Kidney epithelial cell (primary cell): ENCODE results near the gene GPR153. TPM values are rescaled to one million over a fixed set of nuclear protein-coding genes. Genes with fewer than 3 reads are reported as not detected.

Experiments used
- DNase-seq: peaks from one replicate; pipeline ENCODE4 v3.0.0-alpha.2; 2010; ENCODE audit warnings: low read depth
- H3K27me3 ChIP-seq: 2 replicates; pipeline ENCODE4 v1.6.0; 2011; ENCODE audit warnings: low read length; ENCODE audit not compliant: control insufficient read depth, insufficient read depth
- H3K36me3 ChIP-seq: 2 replicates; pipeline ENCODE4 v1.5.1; 2011; ENCODE audit warnings: low read length; ENCODE audit not compliant: control insufficient read depth, insufficient read depth
- H3K4me3 ChIP-seq: 2 replicates; pipeline ENCODE4 v1.5.1; 2011; ENCODE audit warnings: low read depth, mild to moderate bottlenecking, control low read depth, low read length
- total RNA-seq: library from RNA; depleted of rRNA; stranded (reverse); fragments of >200 nt; gene quantifications from 2 replicates; pipeline ENCODE4 v1.2.3, GENCODE V29; 2015
- TF ChIP-seq, protein P1 (sequence below): IDR thresholded peaks from 2 replicates; pipeline ENCODE4 v1.5.1; 2011; ENCODE audit warnings: mild to moderate bottlenecking, moderate library complexity, low read length, control low read depth, inconsistent platforms; ENCODE audit not compliant: insufficient read depth, poor library complexity, severe bottlenecking

The GPR153 gene
- total RNA-seq, 1 donor from 2014 or later: 11.4 TPM

DNA sequence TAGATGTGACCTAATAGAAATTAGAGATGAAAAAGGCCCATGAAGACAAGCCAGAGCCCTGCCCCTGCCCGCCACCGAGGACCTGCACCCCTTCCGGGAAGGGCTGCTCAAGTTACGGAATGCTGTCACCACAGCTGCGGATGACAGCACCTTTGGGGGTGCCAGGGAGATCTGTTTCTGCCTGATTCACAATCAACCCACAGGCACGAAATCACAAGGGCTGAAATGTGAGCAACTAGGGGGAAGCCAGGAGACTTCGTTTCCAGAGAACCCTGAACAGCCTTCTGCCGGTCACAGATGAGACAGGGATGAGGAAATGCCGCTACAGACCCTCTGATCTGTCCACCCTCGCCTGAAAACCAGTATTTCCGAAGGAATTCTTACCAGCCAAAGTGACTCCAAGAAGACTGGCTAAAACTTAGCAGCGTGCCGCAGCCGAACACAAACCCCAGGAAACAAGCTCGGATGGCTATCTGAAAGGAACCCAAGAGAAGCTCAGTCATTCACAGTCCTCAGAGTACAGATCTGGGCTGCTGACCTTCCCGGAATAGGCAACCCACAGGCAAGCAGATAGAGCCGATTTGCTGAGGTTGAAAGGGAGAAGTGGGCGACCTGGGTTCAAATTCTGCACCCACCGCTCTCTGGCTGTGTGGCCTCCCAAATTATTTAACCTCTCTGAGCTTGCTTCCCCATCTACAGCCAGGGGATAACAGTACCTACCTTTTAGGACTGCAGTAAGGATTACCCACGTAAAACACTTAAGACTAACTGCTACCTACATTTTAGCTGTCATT lies 26.2 kb downstream of the GPR153 start:
- H3K27me3 ChIP-seq: peaks cover 8% of the 10 kb centered on the region
- peaks cover 3% of the 10 kb centered on the region for H3K36me3 ChIP-seq
- DNase-seq: no peak
- H3K4me3 ChIP-seq: peak overlapping the region; percentile 70
- TF ChIP-seq, protein P1, sequence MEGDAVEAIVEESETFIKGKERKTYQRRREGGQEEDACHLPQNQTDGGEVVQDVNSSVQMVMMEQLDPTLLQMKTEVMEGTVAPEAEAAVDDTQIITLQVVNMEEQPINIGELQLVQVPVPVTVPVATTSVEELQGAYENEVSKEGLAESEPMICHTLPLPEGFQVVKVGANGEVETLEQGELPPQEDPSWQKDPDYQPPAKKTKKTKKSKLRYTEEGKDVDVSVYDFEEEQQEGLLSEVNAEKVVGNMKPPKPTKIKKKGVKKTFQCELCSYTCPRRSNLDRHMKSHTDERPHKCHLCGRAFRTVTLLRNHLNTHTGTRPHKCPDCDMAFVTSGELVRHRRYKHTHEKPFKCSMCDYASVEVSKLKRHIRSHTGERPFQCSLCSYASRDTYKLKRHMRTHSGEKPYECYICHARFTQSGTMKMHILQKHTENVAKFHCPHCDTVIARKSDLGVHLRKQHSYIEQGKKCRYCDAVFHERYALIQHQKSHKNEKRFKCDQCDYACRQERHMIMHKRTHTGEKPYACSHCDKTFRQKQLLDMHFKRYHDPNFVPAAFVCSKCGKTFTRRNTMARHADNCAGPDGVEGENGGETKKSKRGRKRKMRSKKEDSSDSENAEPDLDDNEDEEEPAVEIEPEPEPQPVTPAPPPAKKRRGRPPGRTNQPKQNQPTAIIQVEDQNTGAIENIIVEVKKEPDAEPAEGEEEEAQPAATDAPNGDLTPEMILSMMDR: no peak

- H3K4me3 ChIP-seq: no peak overlapping the region
- TF ChIP-seq, protein P1: no peak
- H3K27me3 ChIP-seq: peaks cover 2% of the 10 kb centered on the region
Observed at GRCh38 chr1:6233376-6233775, 27.5 kb downstream of the GPR153 start.

DNA sequence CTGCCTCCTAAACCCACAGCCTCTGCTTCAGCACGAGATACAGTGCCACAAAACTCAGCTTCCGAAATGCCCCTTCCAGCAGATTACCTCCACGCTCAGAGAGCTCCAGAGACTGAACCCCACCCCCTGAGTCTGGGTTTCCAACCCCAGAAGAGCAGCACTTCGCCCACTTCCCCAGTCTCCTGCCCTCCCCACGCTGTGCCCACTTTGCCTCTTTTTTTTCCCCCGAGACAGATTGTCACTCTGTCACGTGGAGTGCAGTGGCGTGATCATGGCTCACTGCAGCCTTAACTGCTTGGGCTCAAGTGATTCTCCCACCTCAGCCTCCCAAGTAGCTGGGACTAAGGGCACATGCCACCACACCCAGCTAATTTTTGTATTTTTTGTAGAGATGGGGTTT lies 35.2 kb downstream of the GPR153 start:
- Histone ChIP-seq H3K36me3 (peaks cover 1% of the 10 kb centered on the region), H3K27me3 (no peaks in the 10 kb centered on the region), H3K4me3 (no peak overlapping the region)
- TF ChIP-seq, protein P1: no peak
- no peak for DNase-seq

More at GRCh38 chr1:6233376-6233775, 27.5 kb downstream of the GPR153 start:
- DNase-seq: no peak
- H3K36me3 ChIP-seq: peaks cover 3% of the 10 kb centered on the region

- TF ChIP-seq, protein P1: no peak
- DNase-seq: no peak
Observed at GRCh38 chr1:6224718-6225117, 36.2 kb downstream of the GPR153 start.

DNA sequence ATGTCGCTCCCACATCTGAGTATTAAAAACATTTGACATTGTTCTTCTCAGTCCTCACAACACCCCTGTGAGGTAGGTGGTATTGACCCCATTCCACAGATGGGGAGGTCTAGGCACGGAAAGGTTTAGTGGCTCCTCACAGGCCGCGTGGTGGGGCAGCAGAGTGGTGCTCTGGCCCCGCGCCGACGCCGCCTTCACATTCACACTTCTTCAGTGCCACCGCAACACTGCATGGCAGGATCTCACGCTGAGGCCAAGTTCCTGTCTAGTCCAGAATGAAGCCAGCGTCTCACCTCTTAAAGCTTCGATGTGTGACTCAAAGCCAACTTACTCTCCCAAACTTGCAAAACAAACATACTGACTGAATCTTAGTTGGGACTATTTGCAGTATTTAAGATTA lies 37.3 kb downstream of the GPR153 start:
- Histone ChIP-seq H3K27me3 (no peaks in the 10 kb centered on the region), H3K36me3 (peaks cover 1% of the 10 kb centered on the region), H3K4me3 (no peak overlapping the region)
- DNase-seq: no peak
- TF ChIP-seq, protein P1: no peak

More at GRCh38 chr1:6224718-6225117, 36.2 kb downstream of the GPR153 start:
- Histone ChIP-seq H3K27me3 (no peaks in the 10 kb centered on the region), H3K4me3 (no peak overlapping the region), H3K36me3 (peaks cover 1% of the 10 kb centered on the region)

GRCh38 chr1:6222636-6223035 lies 38.3 kb downstream of the GPR153 start:
- Histone ChIP-seq H3K36me3 (no peaks in the 10 kb centered on the region), H3K4me3 (no peak overlapping the region), H3K27me3 (no peaks in the 10 kb centered on the region)
- no peak for DNase-seq
- TF ChIP-seq, protein P1: no peak
